ENCODE measurements around the gene OSBPL10. TPM values are rescaled to one million over a fixed set of nuclear protein-coding genes. Genes with fewer than 3 reads are reported as not detected.
A peak's percentile ranks its signal among the peaks of the same experiment; 100 is the strongest.

OSBPL10 gene
- total RNA-seq, 1 donor: 15.0 TPM

DNA sequence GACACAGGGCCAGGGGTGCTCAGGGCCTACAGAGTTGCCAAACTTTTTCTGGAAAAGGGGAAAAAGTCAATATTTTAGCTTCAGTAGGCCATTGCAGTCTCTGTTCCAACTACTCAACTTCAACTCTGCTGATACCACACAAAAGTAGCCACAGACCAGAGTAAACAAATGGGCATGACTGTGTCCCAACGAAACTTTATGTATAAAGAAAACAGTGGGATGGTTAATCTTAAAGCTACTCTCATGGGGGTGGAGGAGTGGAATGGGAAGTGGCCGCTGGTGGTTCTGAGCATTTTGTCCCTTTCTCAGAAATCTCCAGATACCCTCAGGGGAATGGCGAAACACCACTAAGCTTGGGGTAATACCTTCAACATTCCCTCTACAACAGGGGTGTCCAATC lies 69.9 kb downstream of the OSBPL10 start:
- no peak for DNase-seq (ENCODE audit: low read depth)
- H3K4me3 ChIP-seq (ENCODE audit: low read depth, low read length): no peak overlapping the region
- TF ChIP-seq, protein P1, sequence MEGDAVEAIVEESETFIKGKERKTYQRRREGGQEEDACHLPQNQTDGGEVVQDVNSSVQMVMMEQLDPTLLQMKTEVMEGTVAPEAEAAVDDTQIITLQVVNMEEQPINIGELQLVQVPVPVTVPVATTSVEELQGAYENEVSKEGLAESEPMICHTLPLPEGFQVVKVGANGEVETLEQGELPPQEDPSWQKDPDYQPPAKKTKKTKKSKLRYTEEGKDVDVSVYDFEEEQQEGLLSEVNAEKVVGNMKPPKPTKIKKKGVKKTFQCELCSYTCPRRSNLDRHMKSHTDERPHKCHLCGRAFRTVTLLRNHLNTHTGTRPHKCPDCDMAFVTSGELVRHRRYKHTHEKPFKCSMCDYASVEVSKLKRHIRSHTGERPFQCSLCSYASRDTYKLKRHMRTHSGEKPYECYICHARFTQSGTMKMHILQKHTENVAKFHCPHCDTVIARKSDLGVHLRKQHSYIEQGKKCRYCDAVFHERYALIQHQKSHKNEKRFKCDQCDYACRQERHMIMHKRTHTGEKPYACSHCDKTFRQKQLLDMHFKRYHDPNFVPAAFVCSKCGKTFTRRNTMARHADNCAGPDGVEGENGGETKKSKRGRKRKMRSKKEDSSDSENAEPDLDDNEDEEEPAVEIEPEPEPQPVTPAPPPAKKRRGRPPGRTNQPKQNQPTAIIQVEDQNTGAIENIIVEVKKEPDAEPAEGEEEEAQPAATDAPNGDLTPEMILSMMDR (IDR thresholded peaks at IDR 0.05; ENCODE audit: insufficient read depth, low read length): no peak

DNA sequence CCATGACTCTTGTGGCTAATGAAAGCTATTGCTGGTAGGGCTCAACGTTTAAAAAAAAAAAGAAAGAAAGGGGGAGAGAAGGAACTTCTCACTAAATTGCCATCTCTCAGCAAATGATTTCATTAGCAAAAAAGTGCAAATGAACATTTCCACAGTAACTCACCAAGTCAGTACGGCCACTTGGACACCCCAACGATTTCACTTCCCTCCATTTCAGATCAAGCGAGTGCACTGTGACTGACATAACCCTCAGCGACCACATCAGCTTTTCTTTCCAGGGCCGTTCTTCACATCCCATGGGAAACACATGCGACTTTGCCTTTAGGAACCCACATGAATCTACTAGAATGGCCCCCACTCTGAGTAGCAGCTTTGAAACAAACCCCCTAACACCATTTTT lies 71.6 kb downstream of the OSBPL10 start:
- TF ChIP-seq, protein P1 (IDR thresholded peaks at IDR 0.05; ENCODE audit: insufficient read depth, low read length): no peak
- DNase-seq (ENCODE audit: low read depth): no peak

DNA sequence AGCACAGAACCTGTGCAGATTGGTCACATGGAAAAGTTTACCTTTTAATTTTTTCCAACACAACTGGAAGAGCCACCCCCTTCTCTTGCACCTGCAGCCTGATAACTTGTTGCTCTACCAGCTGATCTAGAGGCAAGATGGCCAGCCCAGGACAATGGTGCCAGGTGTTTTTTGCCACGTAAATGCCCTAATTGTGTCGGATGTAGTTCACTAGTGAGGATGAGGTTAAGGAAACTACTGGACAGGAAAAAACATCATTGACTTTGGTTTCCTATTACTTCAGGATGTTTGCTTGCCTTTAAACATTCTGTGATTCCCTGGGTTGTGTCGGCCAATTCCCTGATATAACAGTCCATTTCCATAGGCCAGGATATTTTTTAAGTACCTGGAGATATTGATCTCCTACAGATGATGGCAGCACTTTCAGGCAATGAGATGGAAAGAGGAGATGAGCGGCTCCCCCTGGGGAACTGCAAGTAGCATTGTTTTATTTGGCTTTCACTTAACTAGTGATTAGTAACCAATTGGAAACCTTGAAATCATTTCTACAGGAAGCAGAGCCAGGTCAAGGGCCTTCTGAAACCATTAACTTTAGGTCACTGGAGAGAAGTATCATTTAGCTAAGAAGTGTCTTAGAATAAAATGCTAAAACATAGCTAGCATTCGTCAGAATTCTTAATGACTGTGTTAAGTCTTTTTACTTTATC lies 72.5 kb downstream of the OSBPL10 start:
- no peak overlapping the region for H3K4me3 ChIP-seq (ENCODE audit: low read depth, low read length)
- TF ChIP-seq, protein P1 (IDR thresholded peaks at IDR 0.05; ENCODE audit: insufficient read depth, low read length): no peak
- DNase-seq (ENCODE audit: low read depth): no peak

More for the DNA sequence above, 71.6 kb downstream of the OSBPL10 start:
- no peak overlapping the region for H3K4me3 ChIP-seq (ENCODE audit: low read depth, low read length)

DNA sequence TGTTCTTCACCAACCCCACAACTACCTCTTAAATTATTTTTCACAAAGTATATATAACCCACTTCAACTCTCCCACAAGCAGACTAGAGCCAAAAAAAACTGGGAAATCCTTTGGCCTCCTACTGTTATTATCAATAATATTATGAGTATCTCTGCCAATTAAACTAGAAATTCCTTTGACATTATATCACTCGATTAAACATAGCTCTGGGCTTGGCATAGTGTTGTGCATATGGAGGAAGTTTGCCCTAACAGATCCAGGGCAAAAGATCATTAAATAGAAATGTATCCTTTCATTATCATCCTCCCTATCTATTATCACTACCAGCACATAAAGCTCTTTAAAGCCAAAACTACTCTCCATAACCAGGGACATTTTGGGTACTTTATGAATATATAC lies 74.9 kb downstream of the OSBPL10 start:
- TF ChIP-seq, protein P1 (IDR thresholded peaks at IDR 0.05; ENCODE audit: insufficient read depth, low read length): no peak
- no peak overlapping the region for H3K4me3 ChIP-seq (ENCODE audit: low read depth, low read length)
- DNase-seq (ENCODE audit: low read depth): peak; percentile 23

DNA sequence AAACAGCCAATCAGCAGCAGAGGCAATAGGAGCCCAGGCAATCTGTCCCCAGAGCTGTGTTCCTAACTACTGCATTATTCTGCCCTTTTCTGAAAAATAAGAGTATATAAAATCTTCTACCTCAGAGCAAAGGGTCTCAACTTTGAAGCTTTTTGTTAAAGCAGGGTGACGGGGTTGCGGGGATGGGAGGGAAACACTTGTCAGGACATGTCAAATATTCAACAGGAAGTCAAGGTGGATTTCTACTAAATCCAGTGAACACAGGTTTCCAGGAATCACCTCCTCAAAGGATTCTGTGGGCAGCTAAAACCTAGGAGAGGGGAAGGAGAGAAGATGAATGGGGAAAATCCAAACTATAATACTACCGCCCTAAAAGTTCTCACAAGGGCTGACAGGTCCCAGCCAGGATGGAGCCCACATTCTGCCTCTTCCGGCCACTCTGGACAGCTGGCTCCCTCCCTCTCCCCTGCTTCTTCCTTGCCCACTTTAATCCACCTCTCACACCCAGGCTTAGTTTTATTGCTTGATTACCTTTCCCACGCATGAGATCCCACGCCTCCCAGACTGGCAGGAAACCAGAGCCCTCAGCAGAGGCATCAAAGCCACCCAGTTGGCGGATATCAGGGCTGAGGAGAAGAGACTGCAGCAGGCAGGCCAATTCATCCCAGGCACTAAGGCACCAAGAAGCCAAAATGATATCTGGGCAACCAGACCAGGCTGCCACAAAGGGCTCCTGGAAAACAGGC lies 77.2 kb downstream of the OSBPL10 start:
- H3K4me3 ChIP-seq (ENCODE audit: low read depth, low read length): no peak overlapping the region
- TF ChIP-seq, protein P1 (IDR thresholded peaks at IDR 0.05; ENCODE audit: insufficient read depth, low read length): no peak
- DNase-seq (ENCODE audit: low read depth): no peak

DNA sequence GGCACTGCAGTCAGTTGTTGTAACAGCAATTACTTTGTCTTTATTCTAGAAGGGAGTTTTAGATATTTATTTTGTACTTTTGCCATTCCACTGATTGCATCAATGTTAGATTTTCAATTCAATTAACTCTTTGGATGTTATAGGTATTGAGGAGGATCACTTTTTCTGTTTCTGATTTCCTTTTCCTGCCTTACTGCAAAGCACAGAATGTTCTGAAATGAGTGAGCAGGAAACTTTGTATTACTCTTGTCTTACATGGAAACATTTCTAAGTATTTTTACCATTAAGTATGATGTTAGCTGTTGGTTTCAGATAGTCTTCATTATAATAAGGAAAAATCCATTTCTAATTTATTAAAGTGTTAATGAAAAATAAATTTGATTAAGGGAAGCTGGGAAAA lies 80.5 kb downstream of the OSBPL10 start:
- no peak overlapping the region for H3K4me3 ChIP-seq (ENCODE audit: low read depth, low read length)
- DNase-seq (ENCODE audit: low read depth): no peak
- TF ChIP-seq, protein P1 (IDR thresholded peaks at IDR 0.05; ENCODE audit: insufficient read depth, low read length): no peak

All from fibroblast of the aortic adventitia (primary cell).